Fibroblast of lung (primary cell): ENCODE measurements around the gene PLEKHA4. TPM values are rescaled to one million over a fixed set of nuclear protein-coding genes. Genes with fewer than 3 reads are reported as not detected.

Source experiments
- DNase-seq, 2 donors: peaks; one replicate each; pipeline versions ENCODE4 v3.0.0 to v3.0.0-alpha.2; 2010; ENCODE audit warnings: low read depth in 2 of 2
- H2AFZ ChIP-seq: 2 replicates; pipeline ENCODE4 v1.5.1; 2012; ENCODE audit warnings: low read length, control low read depth, inconsistent platforms
- H3K27ac ChIP-seq: 2 replicates; pipeline ENCODE4 v1.5.1; 2011; ENCODE audit warnings: low read length, control low read depth; ENCODE audit not compliant: insufficient read depth
- H3K27me3 ChIP-seq: 2 replicates; pipeline ENCODE4 v1.5.1; 2011; ENCODE audit warnings: mild to moderate bottlenecking, low read length; ENCODE audit not compliant: control insufficient read depth, insufficient read depth
- H3K36me3 ChIP-seq: 2 replicates; pipeline ENCODE4 v1.5.1; 2011; ENCODE audit warnings: low read length; ENCODE audit not compliant: control insufficient read depth, insufficient read depth
- H3K4me1 ChIP-seq: 2 replicates; pipeline ENCODE4 v1.5.1; 2011; ENCODE audit warnings: low read length; ENCODE audit not compliant: control insufficient read depth, insufficient read depth; ENCODE audit errors: extremely low read depth
- H3K4me2 ChIP-seq: 2 replicates; pipeline ENCODE4 v1.5.1; 2011; ENCODE audit warnings: low read length, control low read depth; ENCODE audit not compliant: insufficient read depth; ENCODE audit errors: extremely low read depth
- H3K4me3 ChIP-seq, 4 experiments: fragments of 200-600 bp in 1 of 4; sonication (generic) in 1 of 4; replicated peaks in 1 of 4; 2 replicates each; pipeline ENCODE4 v1.5.1; 2011 to 2016; ENCODE audit warnings: low read length in 4 of 4, low read depth in 3 of 4, mild to moderate bottlenecking in 3 of 4, control low read depth in 2 of 4, inconsistent platforms in 1 of 4, mixed read lengths in 1 of 4; ENCODE audit not compliant: insufficient read depth in 1 of 4; ENCODE audit errors: control extremely low read depth in 1 of 4
- H3K79me2 ChIP-seq: 2 replicates; pipeline ENCODE4 v1.5.1; 2012; ENCODE audit warnings: mild to moderate bottlenecking, low read length, inconsistent platforms; ENCODE audit not compliant: control insufficient read depth, insufficient read depth
- H3K9ac ChIP-seq: 2 replicates; pipeline ENCODE4 v1.5.1; 2011; ENCODE audit warnings: mild to moderate bottlenecking, low read length, control low read depth; ENCODE audit not compliant: insufficient read depth
- H3K9me3 ChIP-seq: 2 replicates; pipeline ENCODE4 v1.5.1; 2012; ENCODE audit warnings: low read depth, low read length; ENCODE audit not compliant: control insufficient read depth, insufficient read depth
- H4K20me1 ChIP-seq: 2 replicates; pipeline ENCODE4 v1.5.1; 2011; ENCODE audit warnings: low read length; ENCODE audit not compliant: control insufficient read depth, insufficient read depth; ENCODE audit errors: extremely low read depth
- EZH2 ChIP-seq: IDR thresholded peaks from 2 replicates; pipeline ENCODE4 v1.5.1; 2012; ENCODE audit warnings: low read length, control low read depth, mild to moderate bottlenecking; ENCODE audit errors: missing control alignments
- polyA plus RNA-seq, 2 donors: library from polyadenylated mRNA; depleted of rRNA in 1 of 2; stranded (reverse) in 1 of 2; unstranded in 1 of 2; fragments of >200 nt; gene quantifications; 2 replicates each; pipeline ENCODE4 v1.2.1, GENCODE V29; 2011 to 2012; ENCODE audit warnings: missing spikeins in 1 of 2
- total RNA-seq: library from RNA; depleted of rRNA; stranded (reverse); fragments of >200 nt; gene quantifications from 2 replicates; pipeline ENCODE4 v1.2.1, GENCODE V29; 2014
- TF ChIP-seq, protein P1 (sequence below), 2 donors: IDR thresholded peaks in 1 of 2; conservative IDR thresholded peaks in 1 of 2; 1 replicate in 1 of 2; 2 replicates in 1 of 2; pipeline ENCODE4 v1.5.1; 2011 to 2012; ENCODE audit warnings: low read length in 2 of 2, control low read depth in 1 of 2, inconsistent platforms in 1 of 2, low read depth in 1 of 2, mild to moderate bottlenecking in 1 of 2

PLEKHA4 gene
- total and polyA plus RNA-seq, 2 donors (not counting 1 experiment from before 2014, with no cell fraction given): 6.6 to 20.0 TPM

- H4K20me1 ChIP-seq: no peaks in the 10 kb centered on the region
- no peak overlapping the region for H3K4me2 ChIP-seq
- DNase-seq: no peak
- no peak overlapping the region for H3K4me3 ChIP-seq
- H3K79me2 ChIP-seq: no peaks in the 10 kb centered on the region
- H3K9me3 ChIP-seq: no peaks in the 10 kb centered on the region
- H3K27ac ChIP-seq: no peak overlapping the region
- H2AFZ ChIP-seq: no peak overlapping the region
- H3K4me1 ChIP-seq: peaks cover 5% of the 10 kb centered on the region
- H3K36me3 ChIP-seq: peaks cover 1% of the 10 kb centered on the region
- TF ChIP-seq EZH2: no peak
- TF ChIP-seq, protein P1, sequence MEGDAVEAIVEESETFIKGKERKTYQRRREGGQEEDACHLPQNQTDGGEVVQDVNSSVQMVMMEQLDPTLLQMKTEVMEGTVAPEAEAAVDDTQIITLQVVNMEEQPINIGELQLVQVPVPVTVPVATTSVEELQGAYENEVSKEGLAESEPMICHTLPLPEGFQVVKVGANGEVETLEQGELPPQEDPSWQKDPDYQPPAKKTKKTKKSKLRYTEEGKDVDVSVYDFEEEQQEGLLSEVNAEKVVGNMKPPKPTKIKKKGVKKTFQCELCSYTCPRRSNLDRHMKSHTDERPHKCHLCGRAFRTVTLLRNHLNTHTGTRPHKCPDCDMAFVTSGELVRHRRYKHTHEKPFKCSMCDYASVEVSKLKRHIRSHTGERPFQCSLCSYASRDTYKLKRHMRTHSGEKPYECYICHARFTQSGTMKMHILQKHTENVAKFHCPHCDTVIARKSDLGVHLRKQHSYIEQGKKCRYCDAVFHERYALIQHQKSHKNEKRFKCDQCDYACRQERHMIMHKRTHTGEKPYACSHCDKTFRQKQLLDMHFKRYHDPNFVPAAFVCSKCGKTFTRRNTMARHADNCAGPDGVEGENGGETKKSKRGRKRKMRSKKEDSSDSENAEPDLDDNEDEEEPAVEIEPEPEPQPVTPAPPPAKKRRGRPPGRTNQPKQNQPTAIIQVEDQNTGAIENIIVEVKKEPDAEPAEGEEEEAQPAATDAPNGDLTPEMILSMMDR (conservative IDR thresholded peaks at IDR 0.05 in 1 of 2, IDR thresholded peaks at IDR 0.05 in 1 of 2; ENCODE audit: low read depth in 1 of 2, low read length in 2 of 2): no peak
- no peak overlapping the region for H3K9ac ChIP-seq
- H3K27me3 ChIP-seq: no peaks in the 10 kb centered on the region
Observed at GRCh38 chr19:48841571-48841970, 26.8 kb downstream of the PLEKHA4 start.

- Histone ChIP-seq H3K4me1 (peaks cover 9% of the 10 kb centered on the region), H3K79me2 (no peaks in the 10 kb centered on the region), H4K20me1 (no peaks in the 10 kb centered on the region), H2AFZ (no peak overlapping the region), H3K27ac (no peak overlapping the region), H3K9me3 (no peaks in the 10 kb centered on the region), H3K4me2 (no peak overlapping the region), H3K27me3 (no peaks in the 10 kb centered on the region), H3K36me3 (peaks cover 1% of the 10 kb centered on the region), H3K9ac (no peak overlapping the region), H3K4me3 (no peak overlapping the region)
- no peak for DNase-seq
- TF ChIP-seq, protein P1 (conservative IDR thresholded peaks at IDR 0.05 in 1 of 2, IDR thresholded peaks at IDR 0.05 in 1 of 2; ENCODE audit: low read depth in 1 of 2, low read length in 2 of 2): no peak
- TF ChIP-seq EZH2: no peak
Observed at GRCh38 chr19:48841047-48841446, 27.4 kb downstream of the PLEKHA4 start.

GRCh38 chr19:48837687-48838086, 30.7 kb downstream of the PLEKHA4 start:
- H2AFZ ChIP-seq: no peak overlapping the region
- no peak for DNase-seq
- no peak overlapping the region for H3K27ac ChIP-seq

More at GRCh38 chr19:48837687-48838086, 30.7 kb downstream of the PLEKHA4 start:
- Histone ChIP-seq H3K36me3 (peaks cover 5% of the 10 kb centered on the region), H3K9me3 (no peaks in the 10 kb centered on the region), H3K79me2 (no peaks in the 10 kb centered on the region), H3K9ac (no peak overlapping the region), H3K27me3 (no peaks in the 10 kb centered on the region), H3K4me3 (no peak overlapping the region), H4K20me1 (no peaks in the 10 kb centered on the region), H3K4me1 (peaks cover 13% of the 10 kb centered on the region), H3K4me2 (no peak overlapping the region)
- no peak for TF ChIP-seq EZH2
- TF ChIP-seq, protein P1 (conservative IDR thresholded peaks at IDR 0.05 in 1 of 2, IDR thresholded peaks at IDR 0.05 in 1 of 2; ENCODE audit: low read depth in 1 of 2, low read length in 2 of 2): no peak
